Peyer's patch (tissue), 4 donors: ENCODE results near the gene LCA5L.

Source experiments
- POLR2A ChIP-seq, 2 donors: fragments of 450-650 bp; IDR thresholded peaks; one replicate each; pipeline ENCODE4 v1.5.1; 2017; ENCODE audit warnings: antibody characterized with exemption in 2 of 2, mild to moderate bottlenecking in 2 of 2, moderate library complexity in 2 of 2
- TF ChIP-seq, protein P1 (sequence below), 6 experiments: fragments of 450-650 bp in 4 of 6; fragments of 200-600 bp in 2 of 6; sonication (generic) in 1 of 6; IDR thresholded peaks; one replicate each; pipeline ENCODE4 v1.5.1; 2017 to 2019; ENCODE audit warnings: antibody characterized with exemption in 6 of 6, mild to moderate bottlenecking in 3 of 6, moderate library complexity in 1 of 6

DNA sequence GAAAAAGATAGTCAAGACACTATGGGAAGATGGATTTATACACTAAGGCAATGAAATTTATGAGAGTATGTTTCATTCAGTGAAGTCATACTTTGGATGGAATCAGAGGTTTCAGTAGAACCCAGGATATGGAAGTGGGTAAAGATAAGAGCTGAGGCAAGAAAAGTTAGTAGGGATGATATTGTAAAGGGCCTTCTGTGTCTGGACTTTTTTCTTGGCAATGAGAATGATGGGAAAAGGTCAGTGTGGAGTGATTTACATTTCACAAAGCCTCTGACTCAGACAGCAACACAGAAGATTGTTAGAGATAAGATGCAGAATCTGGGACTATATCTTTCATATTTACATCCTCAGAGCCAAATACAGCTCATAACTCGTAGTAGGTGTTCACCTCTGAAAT, 38.3 kb upstream of the LCA5L start:
- TF ChIP-seq, protein P1, sequence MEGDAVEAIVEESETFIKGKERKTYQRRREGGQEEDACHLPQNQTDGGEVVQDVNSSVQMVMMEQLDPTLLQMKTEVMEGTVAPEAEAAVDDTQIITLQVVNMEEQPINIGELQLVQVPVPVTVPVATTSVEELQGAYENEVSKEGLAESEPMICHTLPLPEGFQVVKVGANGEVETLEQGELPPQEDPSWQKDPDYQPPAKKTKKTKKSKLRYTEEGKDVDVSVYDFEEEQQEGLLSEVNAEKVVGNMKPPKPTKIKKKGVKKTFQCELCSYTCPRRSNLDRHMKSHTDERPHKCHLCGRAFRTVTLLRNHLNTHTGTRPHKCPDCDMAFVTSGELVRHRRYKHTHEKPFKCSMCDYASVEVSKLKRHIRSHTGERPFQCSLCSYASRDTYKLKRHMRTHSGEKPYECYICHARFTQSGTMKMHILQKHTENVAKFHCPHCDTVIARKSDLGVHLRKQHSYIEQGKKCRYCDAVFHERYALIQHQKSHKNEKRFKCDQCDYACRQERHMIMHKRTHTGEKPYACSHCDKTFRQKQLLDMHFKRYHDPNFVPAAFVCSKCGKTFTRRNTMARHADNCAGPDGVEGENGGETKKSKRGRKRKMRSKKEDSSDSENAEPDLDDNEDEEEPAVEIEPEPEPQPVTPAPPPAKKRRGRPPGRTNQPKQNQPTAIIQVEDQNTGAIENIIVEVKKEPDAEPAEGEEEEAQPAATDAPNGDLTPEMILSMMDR (IDR thresholded peaks at IDR 0.05): no peak
- TF ChIP-seq POLR2A (IDR thresholded peaks at IDR 0.05): no peak
